Cardiac muscle cell (in vitro differentiated cells and primary cell): ENCODE data around the gene CD59. TPM values are rescaled to one million over a fixed set of nuclear protein-coding genes. Genes with fewer than 3 reads are reported as not detected.

Experiments
- DNase-seq, 2 donors: peaks; one replicate each; pipeline versions ENCODE4 v3.0.0 to v3.0.0-alpha.2; 2010 to 2017; ENCODE audit warnings: low read depth in 1 of 2, low spot score in 1 of 2
- H3K27ac ChIP-seq: fragments of 200-600 bp; sonication (generic); 2 replicates; pipeline ENCODE4 v1.5.1; 2016
- H3K27me3 ChIP-seq: fragments of 200-600 bp; sonication (generic); 2 replicates; pipeline ENCODE4 v1.6.0; 2016; ENCODE audit warnings: control low read depth
- H3K36me3 ChIP-seq: fragments of 200-600 bp; sonication (generic); 2 replicates; pipeline ENCODE4 v1.5.1; 2016; ENCODE audit warnings: control low read depth
- H3K4me1 ChIP-seq: fragments of 200-600 bp; sonication (generic); 2 replicates; pipeline ENCODE4 v1.8.1; 2017; ENCODE audit warnings: low read depth, mild to moderate bottlenecking, mixed run types
- H3K4me3 ChIP-seq: fragments of 200-600 bp; sonication (generic); 2 replicates; pipeline ENCODE4 v1.5.1; 2016; ENCODE audit warnings: mild to moderate bottlenecking
- H3K9me3 ChIP-seq: fragments of 200-600 bp; sonication (generic); 2 replicates; pipeline ENCODE4 v1.5.1; 2017; ENCODE audit warnings: low read depth, mild to moderate bottlenecking, control low read depth
- polyA plus RNA-seq: library from polyadenylated mRNA; unstranded; fragments of >200 nt; fragmentation: Nextera tagmentation; extraction: Ambion mirVana; gene quantifications from 2 replicates; pipeline ENCODE4 v1.2.1, GENCODE V29; 2016
- total RNA-seq: library from RNA; depleted of rRNA; stranded (reverse); fragments of >200 nt; gene quantifications from 2 replicates; pipeline ENCODE4 v1.2.3, GENCODE V29; 2016
- TF ChIP-seq, protein P1 (sequence below): IDR thresholded peaks from 2 replicates; pipeline ENCODE4 v1.5.1; 2012; ENCODE audit warnings: low read depth, mild to moderate bottlenecking, low read length

Gene CD59
- total and polyA plus RNA-seq, 2 experiments from 2014 or later = 60.6 to 108 TPM

DNA sequence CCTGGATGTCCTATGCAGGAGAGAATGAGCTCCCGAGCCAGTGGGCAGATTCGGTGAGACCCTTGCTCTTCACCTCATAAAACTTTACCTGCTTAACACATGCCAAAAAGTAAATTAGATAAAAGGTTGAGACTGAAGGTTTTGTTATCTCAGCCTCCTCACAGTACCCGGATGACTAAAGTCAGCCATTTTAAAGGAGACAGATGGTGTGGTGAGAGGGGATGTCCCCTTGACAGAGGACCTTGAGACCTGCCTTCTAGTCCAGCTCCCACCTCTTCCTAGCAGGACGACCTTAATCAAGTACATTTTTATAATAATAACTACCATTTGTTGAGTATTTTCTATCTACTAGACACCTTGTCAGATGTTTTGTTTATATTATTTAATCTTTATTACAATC is 75.3 kb downstream of the CD59 start:
- no peak overlapping the region for H3K27ac ChIP-seq
- TF ChIP-seq, protein P1, sequence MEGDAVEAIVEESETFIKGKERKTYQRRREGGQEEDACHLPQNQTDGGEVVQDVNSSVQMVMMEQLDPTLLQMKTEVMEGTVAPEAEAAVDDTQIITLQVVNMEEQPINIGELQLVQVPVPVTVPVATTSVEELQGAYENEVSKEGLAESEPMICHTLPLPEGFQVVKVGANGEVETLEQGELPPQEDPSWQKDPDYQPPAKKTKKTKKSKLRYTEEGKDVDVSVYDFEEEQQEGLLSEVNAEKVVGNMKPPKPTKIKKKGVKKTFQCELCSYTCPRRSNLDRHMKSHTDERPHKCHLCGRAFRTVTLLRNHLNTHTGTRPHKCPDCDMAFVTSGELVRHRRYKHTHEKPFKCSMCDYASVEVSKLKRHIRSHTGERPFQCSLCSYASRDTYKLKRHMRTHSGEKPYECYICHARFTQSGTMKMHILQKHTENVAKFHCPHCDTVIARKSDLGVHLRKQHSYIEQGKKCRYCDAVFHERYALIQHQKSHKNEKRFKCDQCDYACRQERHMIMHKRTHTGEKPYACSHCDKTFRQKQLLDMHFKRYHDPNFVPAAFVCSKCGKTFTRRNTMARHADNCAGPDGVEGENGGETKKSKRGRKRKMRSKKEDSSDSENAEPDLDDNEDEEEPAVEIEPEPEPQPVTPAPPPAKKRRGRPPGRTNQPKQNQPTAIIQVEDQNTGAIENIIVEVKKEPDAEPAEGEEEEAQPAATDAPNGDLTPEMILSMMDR = no peak
- no peaks in the 10 kb centered on the region for H3K36me3 ChIP-seq
- H3K9me3 ChIP-seq = no peaks in the 10 kb centered on the region
- no peak overlapping the region for H3K4me3 ChIP-seq
- H3K4me1 ChIP-seq = no peaks in the 10 kb centered on the region
- DNase-seq = no peak
- no peaks in the 10 kb centered on the region for H3K27me3 ChIP-seq

DNA sequence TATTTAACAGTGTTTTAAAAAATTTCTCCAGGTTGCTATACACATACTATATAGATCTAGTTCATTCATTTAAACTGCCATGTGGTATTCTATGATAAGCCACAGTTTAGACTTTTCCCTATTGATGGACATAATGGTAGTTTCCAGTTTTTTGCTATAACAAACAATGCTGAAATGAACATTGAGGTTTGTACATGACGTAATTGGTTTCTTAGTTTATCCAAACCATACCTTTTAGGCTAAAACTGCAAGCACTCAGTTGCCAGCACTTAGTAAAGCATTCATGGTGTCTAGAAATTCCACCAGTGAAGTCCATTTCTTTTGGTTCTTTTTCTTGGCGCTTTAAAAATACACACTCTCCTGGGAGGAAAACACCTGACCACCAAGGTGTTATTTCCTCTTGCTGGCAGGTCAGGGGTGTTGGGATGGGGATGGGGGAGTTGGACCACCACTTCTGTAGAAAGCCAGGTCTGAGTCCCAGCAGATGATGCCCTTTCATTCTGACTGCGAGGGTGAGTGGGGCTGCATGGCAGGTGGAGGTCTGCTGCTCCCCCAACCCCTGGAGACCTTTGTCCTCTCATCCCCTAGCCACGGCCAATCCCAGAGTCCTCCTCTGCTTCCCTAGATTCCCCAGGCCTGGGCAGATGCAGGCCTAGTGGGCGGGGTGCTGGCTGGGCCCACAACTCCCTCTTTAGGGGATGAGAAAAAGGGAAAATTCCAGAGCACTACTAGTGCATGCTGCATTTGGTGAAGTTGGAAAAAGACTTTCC is 76.7 kb downstream of the CD59 start:
- H3K27ac ChIP-seq = no peak overlapping the region
- H3K4me1 ChIP-seq = peaks cover 6% of the 10 kb centered on the region
- H3K27me3 ChIP-seq = no peaks in the 10 kb centered on the region
- no peaks in the 10 kb centered on the region for H3K9me3 ChIP-seq
- no peak overlapping the region for H3K4me3 ChIP-seq
- TF ChIP-seq, protein P1 = no peak
- H3K36me3 ChIP-seq = no peaks in the 10 kb centered on the region
- DNase-seq = no peak

DNA sequence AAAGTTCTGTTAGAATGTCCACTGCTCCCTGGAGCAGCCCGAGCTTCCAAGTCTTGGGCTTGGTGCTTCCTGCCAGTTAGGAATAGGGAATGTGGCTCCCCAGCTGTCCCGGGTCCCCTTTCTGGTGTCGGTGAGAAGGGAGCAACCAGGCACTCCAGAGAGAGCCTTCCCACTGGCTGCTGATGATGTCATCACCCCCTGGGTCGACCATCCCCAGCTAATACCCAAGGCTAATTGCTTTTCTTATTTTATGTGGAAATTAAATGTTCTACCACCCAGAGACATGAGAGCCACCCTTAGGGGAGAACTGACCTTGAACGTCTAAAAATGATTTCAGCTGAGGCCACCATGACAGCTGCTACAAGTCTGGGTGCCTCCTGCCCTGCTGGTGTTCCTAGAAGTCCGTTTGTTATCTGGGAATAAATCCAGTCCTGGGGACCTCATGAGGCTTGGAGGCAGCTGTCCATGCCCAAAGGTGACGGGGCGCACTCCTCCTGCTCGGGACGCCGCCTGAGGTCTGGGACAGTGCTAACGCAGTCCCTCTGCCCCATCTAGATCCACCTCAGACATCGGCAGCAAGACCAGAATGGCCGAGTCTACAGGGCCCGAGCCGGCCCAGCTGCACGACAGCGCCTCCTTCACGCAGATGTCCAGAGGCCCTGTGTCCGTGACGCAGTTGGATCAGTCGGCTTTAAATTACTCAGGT is 77.9 kb downstream of the CD59 start:
- Histone ChIP-seq H3K4me1 (peaks cover 6% of the 10 kb centered on the region), H3K9me3 (no peaks in the 10 kb centered on the region), H3K27me3 (no peaks in the 10 kb centered on the region), H3K4me3 (no peak overlapping the region), H3K36me3 (no peaks in the 10 kb centered on the region), H3K27ac (no peak overlapping the region)
- DNase-seq = no peak
- TF ChIP-seq, protein P1 = no peak

DNA sequence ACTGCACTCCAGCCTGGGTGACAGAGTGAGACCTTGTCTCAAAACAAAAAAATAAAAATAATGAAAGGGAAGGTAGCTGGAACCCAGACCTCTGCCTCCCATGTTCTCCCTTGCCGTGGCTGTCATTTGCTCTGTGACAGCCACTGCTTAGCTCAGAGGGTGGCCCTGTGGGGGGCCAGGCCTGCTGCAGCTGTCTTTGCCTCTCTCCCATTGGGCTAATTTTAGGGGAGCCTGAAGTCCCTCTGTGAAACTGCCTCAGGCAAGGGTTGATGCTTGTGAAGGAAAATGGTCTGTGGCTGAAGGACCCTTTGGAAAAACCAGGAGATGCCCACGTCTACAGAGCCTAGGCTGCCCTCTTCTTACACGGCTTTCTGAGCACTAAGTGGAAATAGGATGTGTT is 78.5 kb downstream of the CD59 start:
- H3K36me3 ChIP-seq = no peaks in the 10 kb centered on the region
- H3K9me3 ChIP-seq = no peaks in the 10 kb centered on the region
- H3K27ac ChIP-seq = no peak overlapping the region
- peaks cover 12% of the 10 kb centered on the region for H3K4me1 ChIP-seq
- DNase-seq = no peak
- TF ChIP-seq, protein P1 = no peak
- no peaks in the 10 kb centered on the region for H3K27me3 ChIP-seq
- no peak overlapping the region for H3K4me3 ChIP-seq

DNA sequence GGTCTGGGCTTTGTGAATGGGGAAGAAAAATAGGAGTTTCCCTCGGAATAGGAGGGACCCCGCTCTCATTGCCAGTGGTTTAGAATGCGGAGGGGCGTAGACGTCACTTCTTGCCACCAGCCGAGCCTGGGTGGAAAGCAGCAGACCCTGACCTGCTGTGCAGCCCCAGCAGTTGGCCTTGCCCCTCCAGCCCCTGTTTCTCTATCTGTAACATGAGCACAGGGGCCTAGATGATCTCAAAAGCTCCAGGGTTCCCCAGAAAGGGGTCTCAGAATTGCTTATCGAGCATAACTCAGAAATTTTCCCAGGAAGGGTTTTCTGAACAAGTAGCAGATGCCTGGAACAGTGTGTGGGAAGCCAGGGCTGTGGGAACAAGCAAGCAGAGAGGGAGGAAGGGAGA is 79.5 kb downstream of the CD59 start:
- no peaks in the 10 kb centered on the region for H3K9me3 ChIP-seq
- no peaks in the 10 kb centered on the region for H3K36me3 ChIP-seq
- H3K4me3 ChIP-seq = no peak overlapping the region
- TF ChIP-seq, protein P1 = no peak
- H3K4me1 ChIP-seq = peaks cover 21% of the 10 kb centered on the region
- H3K27me3 ChIP-seq = no peaks in the 10 kb centered on the region
- DNase-seq = no peak
- no peak overlapping the region for H3K27ac ChIP-seq
